ENCODE results near the gene CRHR2.

DNA sequence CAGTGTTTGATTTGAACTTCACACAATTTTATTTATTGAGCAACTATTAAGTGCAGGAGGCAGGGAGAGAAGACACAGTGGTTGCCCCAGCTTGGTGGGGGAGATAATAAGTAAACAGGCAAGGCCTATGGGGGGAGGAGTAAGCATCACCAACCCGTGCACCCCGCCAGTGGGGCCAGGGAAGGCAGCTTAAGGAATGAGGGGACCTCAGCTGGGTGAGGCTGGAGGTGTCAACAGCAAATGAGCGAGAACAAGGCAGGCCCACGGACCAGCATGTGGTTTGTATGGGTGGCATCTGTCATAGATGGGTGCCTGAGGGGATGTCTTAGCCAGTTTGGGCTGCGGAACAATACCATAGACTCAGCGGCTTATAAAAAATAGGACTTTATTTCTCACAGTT, 24.1 kb upstream of the CRHR2 start:
- TF ChIP-seq, protein P1, sequence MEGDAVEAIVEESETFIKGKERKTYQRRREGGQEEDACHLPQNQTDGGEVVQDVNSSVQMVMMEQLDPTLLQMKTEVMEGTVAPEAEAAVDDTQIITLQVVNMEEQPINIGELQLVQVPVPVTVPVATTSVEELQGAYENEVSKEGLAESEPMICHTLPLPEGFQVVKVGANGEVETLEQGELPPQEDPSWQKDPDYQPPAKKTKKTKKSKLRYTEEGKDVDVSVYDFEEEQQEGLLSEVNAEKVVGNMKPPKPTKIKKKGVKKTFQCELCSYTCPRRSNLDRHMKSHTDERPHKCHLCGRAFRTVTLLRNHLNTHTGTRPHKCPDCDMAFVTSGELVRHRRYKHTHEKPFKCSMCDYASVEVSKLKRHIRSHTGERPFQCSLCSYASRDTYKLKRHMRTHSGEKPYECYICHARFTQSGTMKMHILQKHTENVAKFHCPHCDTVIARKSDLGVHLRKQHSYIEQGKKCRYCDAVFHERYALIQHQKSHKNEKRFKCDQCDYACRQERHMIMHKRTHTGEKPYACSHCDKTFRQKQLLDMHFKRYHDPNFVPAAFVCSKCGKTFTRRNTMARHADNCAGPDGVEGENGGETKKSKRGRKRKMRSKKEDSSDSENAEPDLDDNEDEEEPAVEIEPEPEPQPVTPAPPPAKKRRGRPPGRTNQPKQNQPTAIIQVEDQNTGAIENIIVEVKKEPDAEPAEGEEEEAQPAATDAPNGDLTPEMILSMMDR (IDR thresholded peaks at IDR 0.05; ENCODE audit: insufficient read depth, low read length) = no peak
- TF ChIP-seq POLR2AphosphoS5 (IDR thresholded peaks at IDR 0.05; ENCODE audit: low read depth) (no peak), GABPA (IDR thresholded peaks at IDR 0.05; ENCODE audit: low read depth) (no peak)

Measured in HL-60 (cell line).